AG09309 (cell line): Measurements from ENCODE around the gene DCXR.

Experiments
- DNase-seq: peaks from one replicate; pipeline ENCODE4 v3.0.0-alpha.2; 2010; ENCODE audit warnings: low read depth
- H3K4me3 ChIP-seq: 2 replicates; pipeline ENCODE4 v1.5.1; 2011; ENCODE audit warnings: mild to moderate bottlenecking, low read depth, low read length, moderate library complexity; ENCODE audit not compliant: control insufficient read depth
- TF ChIP-seq, protein P1 (sequence below): IDR thresholded peaks from 2 replicates; pipeline ENCODE4 v1.5.1; 2011; ENCODE audit warnings: mild to moderate bottlenecking, low read depth, low read length, inconsistent platforms; ENCODE audit not compliant: insufficient read depth, control insufficient read depth; ENCODE audit errors: missing control alignments

The DCXR gene

DNA sequence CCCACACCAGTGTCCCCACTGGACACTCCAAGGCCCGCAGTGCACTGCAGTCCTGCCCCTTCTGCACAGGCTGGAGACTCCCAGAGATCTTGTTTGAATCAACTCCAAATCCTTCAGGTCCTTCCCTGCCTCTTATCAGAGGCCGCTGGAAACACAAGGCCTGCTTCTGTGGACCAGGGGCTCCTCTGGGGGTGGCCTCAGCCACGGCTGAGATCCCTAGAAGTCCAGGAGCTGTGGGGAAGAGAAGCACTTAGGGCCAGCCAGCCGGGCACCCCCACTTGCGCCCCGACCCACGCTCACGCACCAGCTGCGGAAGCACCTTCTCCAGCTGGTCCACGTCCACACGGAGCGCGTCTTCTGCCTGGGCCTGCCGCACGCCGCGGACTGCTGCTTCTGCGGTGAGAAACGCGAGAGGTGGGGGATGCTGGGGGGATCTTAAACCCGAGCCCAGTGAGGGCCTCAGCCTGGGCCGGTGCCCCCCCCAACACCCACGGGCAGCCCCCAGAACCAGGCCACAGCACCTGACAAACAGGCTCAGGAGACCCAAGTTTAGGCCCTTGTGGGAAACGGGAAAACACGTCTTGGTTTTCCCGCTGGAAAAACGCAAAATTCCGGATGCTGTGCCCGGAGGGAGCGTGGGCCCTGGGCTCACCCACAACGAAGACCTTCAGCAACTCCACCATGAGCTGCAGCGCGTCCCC, 18.4 kb downstream of the DCXR start:
- no peak overlapping the region for H3K4me3 ChIP-seq
- TF ChIP-seq, protein P1, sequence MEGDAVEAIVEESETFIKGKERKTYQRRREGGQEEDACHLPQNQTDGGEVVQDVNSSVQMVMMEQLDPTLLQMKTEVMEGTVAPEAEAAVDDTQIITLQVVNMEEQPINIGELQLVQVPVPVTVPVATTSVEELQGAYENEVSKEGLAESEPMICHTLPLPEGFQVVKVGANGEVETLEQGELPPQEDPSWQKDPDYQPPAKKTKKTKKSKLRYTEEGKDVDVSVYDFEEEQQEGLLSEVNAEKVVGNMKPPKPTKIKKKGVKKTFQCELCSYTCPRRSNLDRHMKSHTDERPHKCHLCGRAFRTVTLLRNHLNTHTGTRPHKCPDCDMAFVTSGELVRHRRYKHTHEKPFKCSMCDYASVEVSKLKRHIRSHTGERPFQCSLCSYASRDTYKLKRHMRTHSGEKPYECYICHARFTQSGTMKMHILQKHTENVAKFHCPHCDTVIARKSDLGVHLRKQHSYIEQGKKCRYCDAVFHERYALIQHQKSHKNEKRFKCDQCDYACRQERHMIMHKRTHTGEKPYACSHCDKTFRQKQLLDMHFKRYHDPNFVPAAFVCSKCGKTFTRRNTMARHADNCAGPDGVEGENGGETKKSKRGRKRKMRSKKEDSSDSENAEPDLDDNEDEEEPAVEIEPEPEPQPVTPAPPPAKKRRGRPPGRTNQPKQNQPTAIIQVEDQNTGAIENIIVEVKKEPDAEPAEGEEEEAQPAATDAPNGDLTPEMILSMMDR = no peak
- no peak for DNase-seq

DNA sequence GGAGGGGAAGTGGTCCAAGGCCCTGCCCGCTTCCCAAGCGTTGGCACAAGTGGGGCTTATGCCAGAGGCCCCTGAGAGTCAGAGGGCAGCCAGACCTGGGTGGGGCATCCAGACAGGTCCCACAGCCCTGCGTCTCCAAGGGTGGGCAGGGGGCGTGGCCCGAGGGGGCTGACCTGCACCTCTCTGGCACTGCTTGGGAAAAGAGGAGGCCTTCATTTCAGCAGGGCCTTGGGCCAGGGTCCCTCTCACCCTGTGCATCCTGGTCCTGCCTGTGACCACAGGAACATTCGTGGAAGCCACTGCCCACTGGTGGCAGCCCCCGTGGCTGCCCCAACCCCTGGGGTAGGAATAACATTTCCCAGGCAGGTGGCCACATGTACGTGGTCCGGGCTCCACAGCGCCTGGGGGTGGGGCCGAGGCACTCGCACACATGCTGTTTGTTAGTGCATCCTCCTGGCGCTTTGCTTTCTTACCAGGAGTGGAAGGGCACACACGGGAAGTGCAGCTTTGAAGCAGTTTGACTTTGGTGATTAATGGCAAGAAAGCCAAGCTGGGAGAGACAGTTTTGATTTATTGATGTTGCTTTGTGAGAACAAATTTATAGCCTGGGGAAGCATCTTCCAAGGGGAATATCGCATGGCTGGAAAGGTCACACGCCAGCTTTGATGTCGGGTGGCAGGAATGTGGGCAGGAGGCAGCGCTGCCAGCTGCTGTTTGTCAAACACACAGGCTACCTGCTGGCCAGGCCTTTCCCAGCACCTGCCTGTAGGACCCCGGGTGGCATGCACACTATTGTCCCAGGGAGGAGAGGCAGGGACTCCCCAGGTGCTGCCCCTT, 19.1 kb downstream of the DCXR start:
- no peak for DNase-seq
- H3K4me3 ChIP-seq = no peak overlapping the region
- TF ChIP-seq, protein P1 = no peak

DNA sequence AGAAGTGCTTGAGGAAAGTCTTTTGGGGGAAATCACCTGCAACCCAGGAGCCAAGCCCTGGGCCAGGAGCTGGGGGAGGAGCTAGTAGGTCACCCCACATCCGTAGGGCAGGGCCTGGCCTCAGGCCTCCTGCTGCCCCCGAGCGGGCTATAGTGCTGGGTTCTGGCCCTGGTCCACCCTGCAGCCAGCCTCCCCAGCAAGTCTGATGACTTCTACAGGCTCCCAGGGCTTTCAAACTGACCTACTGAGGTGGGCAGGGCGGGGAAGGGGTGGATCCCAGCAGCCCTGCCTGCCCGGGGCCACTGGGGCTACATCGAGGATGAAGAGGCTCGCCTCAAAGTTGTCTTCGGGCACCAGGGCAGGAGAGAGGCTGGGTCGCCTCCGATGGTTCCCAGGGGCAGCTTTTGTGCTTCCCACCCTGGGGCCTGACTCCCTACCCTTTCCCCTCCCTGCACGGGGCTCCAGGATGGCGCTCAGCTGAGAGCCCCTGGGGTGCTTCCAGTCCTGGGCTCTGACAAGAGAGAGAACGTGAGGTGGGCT, 19.8 kb downstream of the DCXR start:
- no peak for DNase-seq
- TF ChIP-seq, protein P1 = no peak
- no peak overlapping the region for H3K4me3 ChIP-seq

DNA sequence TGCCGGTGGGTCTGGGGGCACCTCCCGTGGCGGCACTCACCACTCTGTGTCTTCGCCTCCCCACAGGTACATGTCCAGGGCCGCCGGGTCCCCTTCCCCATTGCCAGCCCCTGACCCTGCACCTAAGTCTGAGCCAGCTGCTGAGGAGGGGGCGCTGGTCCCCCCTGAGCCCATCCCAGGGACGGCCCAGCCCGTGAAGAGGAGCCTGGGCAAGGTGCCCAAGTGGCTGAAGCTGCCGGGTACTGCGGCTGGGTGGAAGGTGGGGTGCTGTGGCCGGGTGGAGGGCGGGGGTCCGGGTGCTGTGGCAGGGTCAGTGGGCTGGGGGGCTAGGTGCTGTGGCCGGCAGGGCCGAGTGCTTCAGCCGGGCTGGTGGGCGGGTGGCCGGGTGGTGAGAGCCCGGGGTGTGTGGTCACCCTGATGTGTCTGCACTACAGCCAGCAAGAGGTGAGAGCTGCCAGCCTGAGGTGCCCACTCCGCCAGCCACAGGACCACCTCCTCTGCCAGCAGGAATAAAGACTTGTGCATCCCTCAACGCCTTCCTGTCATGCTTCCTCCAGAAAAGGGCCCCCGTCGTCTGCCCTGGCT, 20.5 kb downstream of the DCXR start:
- H3K4me3 ChIP-seq = no peak overlapping the region
- no peak for DNase-seq
- TF ChIP-seq, protein P1 = no peak

DNA sequence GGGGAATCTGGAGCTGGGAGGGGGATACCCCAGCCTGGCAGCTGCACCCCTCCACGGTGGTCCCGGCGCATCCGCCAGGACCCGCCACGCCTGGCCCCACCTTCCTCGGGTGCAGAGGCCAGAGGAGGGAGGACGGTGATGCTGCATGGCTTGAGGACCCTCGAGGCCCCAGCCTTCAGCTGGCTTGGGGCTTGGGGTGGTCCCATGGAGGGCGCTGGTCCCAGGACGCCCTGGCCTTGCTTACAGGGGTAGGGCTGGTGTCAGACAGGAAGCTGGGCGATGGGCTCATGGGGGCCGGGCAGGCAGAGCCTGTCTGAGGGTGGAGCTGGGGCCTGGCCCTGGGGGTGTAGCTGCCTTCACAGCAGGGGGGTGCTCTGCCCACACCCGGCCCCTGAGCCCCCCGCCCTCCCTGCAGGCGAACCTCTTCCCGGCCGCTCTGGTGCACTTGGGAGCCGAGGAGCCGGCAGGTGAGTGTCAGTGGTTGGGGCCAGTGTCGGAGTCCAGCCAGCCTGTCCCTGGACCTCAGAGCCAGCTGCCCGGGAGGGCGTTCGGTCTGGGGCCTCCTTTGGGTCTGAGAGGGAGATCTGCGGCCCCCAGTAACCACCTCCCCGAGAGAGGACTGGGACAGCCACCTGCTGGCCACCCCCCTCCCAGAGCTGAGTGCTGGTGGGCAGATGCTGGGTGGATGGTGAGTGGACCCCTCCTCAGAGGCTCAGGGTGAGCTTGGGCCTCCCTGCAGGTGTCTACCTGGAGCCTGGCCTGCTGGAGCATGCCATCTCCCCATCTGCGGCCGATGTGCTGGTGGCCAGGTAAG, 21.2 kb downstream of the DCXR start:
- no peak for DNase-seq
- no peak overlapping the region for H3K4me3 ChIP-seq
- TF ChIP-seq, protein P1 = no peak

DNA sequence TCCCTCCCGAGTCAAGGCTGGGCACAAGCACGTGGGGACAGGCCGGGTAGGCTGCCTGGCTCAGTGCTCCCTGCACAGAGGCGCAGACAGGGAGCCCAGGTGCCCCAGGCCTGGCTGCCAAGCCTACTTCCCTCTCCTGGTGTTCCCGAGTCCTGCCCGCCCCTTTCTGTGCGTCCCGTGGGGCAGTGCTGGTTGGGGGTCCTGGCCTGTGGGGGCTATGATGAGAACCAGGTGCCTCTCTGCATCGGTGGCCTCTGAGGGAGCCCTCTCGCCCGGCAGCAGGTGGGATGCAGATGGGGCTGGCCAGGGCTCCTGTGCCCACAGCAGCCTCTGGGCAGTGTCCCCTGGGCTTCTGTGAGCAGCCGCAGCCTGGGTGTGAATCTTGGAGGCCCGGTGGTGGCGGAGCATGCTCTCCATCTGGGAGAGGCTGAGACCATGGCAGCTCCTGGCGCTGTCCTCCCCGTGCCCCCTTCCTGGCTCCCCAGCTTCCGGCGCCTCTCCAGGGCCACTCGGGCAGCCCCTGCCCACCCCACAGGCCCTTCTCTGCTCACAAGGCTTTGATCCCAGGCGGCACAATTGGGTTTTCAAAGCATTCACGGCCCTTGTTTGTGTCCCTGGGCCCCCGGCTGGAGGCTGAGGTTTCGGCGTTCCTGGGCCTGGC, 22.1 kb downstream of the DCXR start:
- DNase-seq = no peak
- TF ChIP-seq, protein P1 = no peak
- no peak overlapping the region for H3K4me3 ChIP-seq
